ACHN (cell line): ENCODE data around the gene CTNNAL1.
"Not testable (repeated sequence)": the region's sequence is repeated elsewhere in the genome, so short reads cannot be mapped to it uniquely, and the experiment has no call there.

Experiments
- DNase-seq: peaks from one replicate; pipeline ENCODE4 v3.0.0-alpha.2; 2015
- in situ Hi-C: cut with HindIII; loops from 2 replicates; pipeline ENCODE4 v1.10.0; 2017; ENCODE audit warnings: low sequenced_read_pairs, low pct_ligation_motif_present, low pct_unique_long_range_greater_than_20kb

Gene CTNNAL1

GRCh38 chr9:109003116-109003515 is 10.2 kb downstream of the CTNNAL1 start:
- no peak for DNase-seq
- in situ Hi-C loops, result no loop called here

GRCh38 chr9:109002141-109002540 is 11.2 kb downstream of the CTNNAL1 start:
- no peak for DNase-seq
- in situ Hi-C loops, result no loop called here

GRCh38 chr9:109001275-109001676 is 12.0 kb downstream of the CTNNAL1 start:
- in situ Hi-C loops, result no loop called here
- DNase-seq, result peak; percentile 39

GRCh38 chr9:108997112-108997511 is 16.2 kb downstream of the CTNNAL1 start:
- in situ Hi-C loops, result no loop called here
- no peak for DNase-seq

GRCh38 chr9:108996643-108997042 is 16.7 kb downstream of the CTNNAL1 start:
- DNase-seq, result no peak
- in situ Hi-C loops, result no loop called here

- in situ Hi-C loops, result no loop called here
- DNase-seq, result no peak
These were observed 18.6 kb downstream of the CTNNAL1 start for GRCh38 chr9:108994695-108995094.

- no peak for DNase-seq
- in situ Hi-C loops, result no loop called here
These were observed 21.8 kb downstream of the CTNNAL1 start for GRCh38 chr9:108991479-108991878.

GRCh38 chr9:108983885-108984284 is 29.4 kb downstream of the CTNNAL1 start:
- in situ Hi-C loops, result no loop called here
- DNase-seq, result no peak

- DNase-seq, result no peak
- in situ Hi-C loops, result no loop called here
These were observed 32.4 kb downstream of the CTNNAL1 start for GRCh38 chr9:108980893-108981292.

GRCh38 chr9:108978205-108978604 is 35.1 kb downstream of the CTNNAL1 start:
- in situ Hi-C loops, result no loop called here

GRCh38 chr9:108973895-108974294 is 39.4 kb downstream of the CTNNAL1 start:
- in situ Hi-C loops, result no loop called here
- no peak for DNase-seq

More at GRCh38 chr9:108978205-108978604, 35.1 kb downstream of the CTNNAL1 start:
- DNase-seq, result no peak

GRCh38 chr9:108972626-108973209 is 40.6 kb downstream of the CTNNAL1 start:
- in situ Hi-C loops, result no loop called here
- DNase-seq, result no peak

- no peak for DNase-seq
- in situ Hi-C loops, result no loop called here
These were observed 41.1 kb downstream of the CTNNAL1 start for GRCh38 chr9:108972186-108972585.

- DNase-seq, in situ Hi-C loops: not testable (repeated sequence)
These were observed 41.9 kb downstream of the CTNNAL1 start for GRCh38 chr9:108971392-108971791.

GRCh38 chr9:108967916-108968315 is 45.4 kb downstream of the CTNNAL1 start:
- in situ Hi-C loops, result no loop called here
- no peak for DNase-seq

- in situ Hi-C loops, result no loop called here
- DNase-seq, result no peak
These were observed 49.7 kb downstream of the CTNNAL1 start for GRCh38 chr9:108963459-108964143.

GRCh38 chr9:108961151-108961550 is 52.1 kb downstream of the CTNNAL1 start:
- in situ Hi-C loops, result no loop called here

GRCh38 chr9:108960331-108960730 is 53.0 kb downstream of the CTNNAL1 start:
- in situ Hi-C loops, result no loop called here
- DNase-seq, result no peak

More at GRCh38 chr9:108961151-108961550, 52.1 kb downstream of the CTNNAL1 start:
- no peak for DNase-seq

GRCh38 chr9:108956631-108957026 is 56.7 kb downstream of the CTNNAL1 start:
- DNase-seq, result no peak
- in situ Hi-C loops, result no loop called here

GRCh38 chr9:108956022-108956630 is 57.2 kb downstream of the CTNNAL1 start:
- in situ Hi-C loops, result no loop called here
- no peak for DNase-seq
